ENCODE results near the gene SUN2. TPM values are rescaled to one million over a fixed set of nuclear protein-coding genes. Genes with fewer than 3 reads are reported as not detected.

SUN2 gene
- total and polyA plus RNA-seq, 9 of the 15 experiments (the other 6 are each of a cell fraction or from before 2014, with no cell fraction given), result 0.11 to 42.6 (median 16.7) TPM

DNA sequence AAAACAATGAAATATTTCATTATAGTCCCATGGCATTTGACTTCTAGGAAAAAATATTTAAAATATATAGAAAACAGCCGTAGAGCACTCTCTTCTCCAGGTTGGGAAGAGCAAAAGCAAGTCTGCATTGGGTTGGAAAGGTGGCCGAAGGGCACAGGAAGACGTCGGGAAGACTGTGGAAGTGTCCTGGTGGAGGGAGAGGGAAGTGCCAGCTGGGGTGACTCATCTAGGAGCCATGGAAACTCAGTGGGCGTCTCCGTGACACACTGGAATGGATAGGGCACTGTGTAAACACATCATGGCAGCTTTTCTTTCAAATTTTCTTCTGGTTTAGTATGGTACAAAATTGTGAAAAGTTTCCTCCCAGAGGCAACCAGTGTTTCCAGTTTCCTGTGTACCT lies 37.4 kb downstream of the SUN2 start:
- H3K36me3 ChIP-seq (ENCODE audit: control insufficient read depth, insufficient read depth, low read length), result peaks cover 70% of the 10 kb centered on the region; the same call in 2 of the 3 replicates
- H3K9ac ChIP-seq (ENCODE audit: insufficient read depth in 1 of 2, low read depth in 2 of 2, low read length in 2 of 2), result no peak overlapping the region
- no peaks in the 10 kb centered on the region for H3K27me3 ChIP-seq (ENCODE audit: control insufficient read depth in 2 of 2, insufficient read depth in 2 of 2, low read length in 2 of 2)
- DNase-seq (ENCODE audit: extremely low read depth in 1 of 4, low spot score in 3 of 4) (no peak), FAIRE-seq (no peak), ATAC-seq (no peak)
- no peak overlapping the region for H3K27ac ChIP-seq (ENCODE audit: extremely low read depth, low read depth, low read length)
- no TSS peak for BruUV-seq (replicated peaks)
- H3K4me2 ChIP-seq (ENCODE audit: insufficient read depth, low read length), result no peak overlapping the region
- H3K4me3 ChIP-seq, result no peak overlapping the region
- peaks cover 33% of the 10 kb centered on the region for H4K20me1 ChIP-seq (replicated peaks; ENCODE audit: control insufficient read depth, insufficient read depth, low read length)
- TF ChIP-seq ZNF217 (CRISPR knock-in tag; IDR thresholded peaks at IDR 0.05) (no peak), RBM14 (IDR thresholded peaks at IDR 0.05; ENCODE audit: borderline replicate concordance, insufficient read depth, low read depth, low read length) (no peak), MAZ (CRISPR knock-in tag; conservative IDR thresholded peaks at IDR 0.05 in 1 of 2, IDR thresholded peaks at IDR 0.05 in 1 of 2) (no peak), ZNF239 (CRISPR knock-in tag; IDR thresholded peaks at IDR 0.05) (no peak), JUND (IDR thresholded peaks at IDR 0.05; ENCODE audit: borderline replicate concordance, low read depth, low read length) (0 out of 2 replicates have a peak, but pooled peaks have one; percentile 18), JUND (tag; IDR thresholded peaks at IDR 0.05; ENCODE audit: borderline replicate concordance, low read depth, low read length) (no peak), RFX1 (IDR thresholded peaks at IDR 0.05) (peak; percentile 33)
- TF ChIP-seq, protein P1, sequence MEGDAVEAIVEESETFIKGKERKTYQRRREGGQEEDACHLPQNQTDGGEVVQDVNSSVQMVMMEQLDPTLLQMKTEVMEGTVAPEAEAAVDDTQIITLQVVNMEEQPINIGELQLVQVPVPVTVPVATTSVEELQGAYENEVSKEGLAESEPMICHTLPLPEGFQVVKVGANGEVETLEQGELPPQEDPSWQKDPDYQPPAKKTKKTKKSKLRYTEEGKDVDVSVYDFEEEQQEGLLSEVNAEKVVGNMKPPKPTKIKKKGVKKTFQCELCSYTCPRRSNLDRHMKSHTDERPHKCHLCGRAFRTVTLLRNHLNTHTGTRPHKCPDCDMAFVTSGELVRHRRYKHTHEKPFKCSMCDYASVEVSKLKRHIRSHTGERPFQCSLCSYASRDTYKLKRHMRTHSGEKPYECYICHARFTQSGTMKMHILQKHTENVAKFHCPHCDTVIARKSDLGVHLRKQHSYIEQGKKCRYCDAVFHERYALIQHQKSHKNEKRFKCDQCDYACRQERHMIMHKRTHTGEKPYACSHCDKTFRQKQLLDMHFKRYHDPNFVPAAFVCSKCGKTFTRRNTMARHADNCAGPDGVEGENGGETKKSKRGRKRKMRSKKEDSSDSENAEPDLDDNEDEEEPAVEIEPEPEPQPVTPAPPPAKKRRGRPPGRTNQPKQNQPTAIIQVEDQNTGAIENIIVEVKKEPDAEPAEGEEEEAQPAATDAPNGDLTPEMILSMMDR (IDR thresholded peaks at IDR 0.05 in 2 of 3, conservative IDR thresholded peaks at IDR 0.05 in 1 of 3; ENCODE audit: insufficient read depth in 2 of 3, low read depth in 1 of 3, low read length in 3 of 3), result peak in 2 of 3 experiments; percentile 6 to 18; a peak in 1 of 6 replicates
- TF ChIP-seq, protein P2, sequence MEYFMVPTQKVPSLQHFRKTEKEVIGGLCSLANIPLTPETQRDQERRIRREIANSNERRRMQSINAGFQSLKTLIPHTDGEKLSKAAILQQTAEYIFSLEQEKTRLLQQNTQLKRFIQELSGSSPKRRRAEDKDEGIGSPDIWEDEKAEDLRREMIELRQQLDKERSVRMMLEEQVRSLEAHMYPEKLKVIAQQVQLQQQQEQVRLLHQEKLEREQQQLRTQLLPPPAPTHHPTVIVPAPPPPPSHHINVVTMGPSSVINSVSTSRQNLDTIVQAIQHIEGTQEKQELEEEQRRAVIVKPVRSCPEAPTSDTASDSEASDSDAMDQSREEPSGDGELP (CRISPR knock-in tag; IDR thresholded peaks at IDR 0.05; ENCODE audit: borderline replicate concordance), result peak; percentile 25; the same call in 1 of the 2 replicates
- TF ChIP-seq, protein P3, sequence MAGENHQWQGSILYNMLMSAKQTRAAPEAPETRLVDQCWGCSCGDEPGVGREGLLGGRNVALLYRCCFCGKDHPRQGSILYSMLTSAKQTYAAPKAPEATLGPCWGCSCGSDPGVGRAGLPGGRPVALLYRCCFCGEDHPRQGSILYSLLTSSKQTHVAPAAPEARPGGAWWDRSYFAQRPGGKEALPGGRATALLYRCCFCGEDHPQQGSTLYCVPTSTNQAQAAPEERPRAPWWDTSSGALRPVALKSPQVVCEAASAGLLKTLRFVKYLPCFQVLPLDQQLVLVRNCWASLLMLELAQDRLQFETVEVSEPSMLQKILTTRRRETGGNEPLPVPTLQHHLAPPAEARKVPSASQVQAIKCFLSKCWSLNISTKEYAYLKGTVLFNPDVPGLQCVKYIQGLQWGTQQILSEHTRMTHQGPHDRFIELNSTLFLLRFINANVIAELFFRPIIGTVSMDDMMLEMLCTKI (IDR thresholded peaks at IDR 0.05; ENCODE audit: partially characterized antibody), result no peak
- TF ChIP-seq, protein P4, sequence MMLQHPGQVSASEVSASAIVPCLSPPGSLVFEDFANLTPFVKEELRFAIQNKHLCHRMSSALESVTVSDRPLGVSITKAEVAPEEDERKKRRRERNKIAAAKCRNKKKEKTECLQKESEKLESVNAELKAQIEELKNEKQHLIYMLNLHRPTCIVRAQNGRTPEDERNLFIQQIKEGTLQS (IDR thresholded peaks at IDR 0.05), result peak; percentile 37; the same call in 1 of the 2 replicates
- TF ChIP-seq, protein P4 (CRISPR knock-in tag; conservative IDR thresholded peaks at IDR 0.05), result no peak
- CTCF ChIA-PET (ENCODE audit: low intra/inter-chr PET ratio), result no interaction called here
- H2AFZ ChIP-seq (ENCODE audit: low read depth, low read length), result no peak overlapping the region
- in situ Hi-C loops (cut with MboI), result no loop called here
- peaks cover 3% of the 10 kb centered on the region for H3K9me1 ChIP-seq (ENCODE audit: control insufficient read depth, insufficient read depth, low read length)
- peaks cover 32% of the 10 kb centered on the region for H3K79me2 ChIP-seq (ENCODE audit: control insufficient read depth, insufficient read depth, low read length)
- WGBS (ENCODE audit: insufficient coverage, low coverage, missing lambda C conversion rate), result 76% methylated on average over 6 of the region's 6 CpGs
- H3K9me3 ChIP-seq (replicated peaks; ENCODE audit: control insufficient read depth, insufficient read depth, low read depth, low read length), result no peaks in the 10 kb centered on the region
- POLR2A ChIA-PET, result interaction anchor here (1.5 kb wide), 1 partner anchor 11 kb away, joined by 8 read pairs; no protein-coding TSS in a partner anchor
- peaks cover 22 to 32% of the 10 kb centered on the region in 2 experiments; a peak in 4 of 5 replicates for H3K4me1 ChIP-seq (replicated peaks in 1 of 2; ENCODE audit: control insufficient read depth in 2 of 2, insufficient read depth in 2 of 2, low read length in 2 of 2)
- intact Hi-C loops (cut with micrococcal nuclease), result no loop called here
